ENCODE data around the gene PIPOX.

The PIPOX gene

GRCh38 chr17:29061036-29061435 lies 18.1 kb downstream of the PIPOX start:
- no peaks in the 10 kb centered on the region for H3K9me3 ChIP-seq (ENCODE audit: low read length)
- no peaks in the 10 kb centered on the region for H3K36me3 ChIP-seq (ENCODE audit: insufficient read depth, low read length)
- peaks cover 5% of the 10 kb centered on the region for H3K27me3 ChIP-seq (ENCODE audit: insufficient read depth, low read length)
- H3K9me2 ChIP-seq (ENCODE audit: low read depth, low read length), result no peaks in the 10 kb centered on the region
- no peak overlapping the region for H3K4me3 ChIP-seq (ENCODE audit: low read depth, low read length, poor library complexity, severe bottlenecking)
- no peak overlapping the region for H3K27ac ChIP-seq (ENCODE audit: low read depth, low read length, poor library complexity, severe bottlenecking)
- H4K20me1 ChIP-seq (ENCODE audit: insufficient read depth, low read length), result no peaks in the 10 kb centered on the region
- no peaks in the 10 kb centered on the region for H3K4me1 ChIP-seq (ENCODE audit: insufficient read depth, low read length, severe bottlenecking)
- H3K4me2 ChIP-seq (ENCODE audit: low read length), result no peak overlapping the region
- no peaks in the 10 kb centered on the region for H3K79me2 ChIP-seq (ENCODE audit: insufficient read depth, low read length)
- H3K9ac ChIP-seq (ENCODE audit: low read length), result no peak overlapping the region
- no peaks in the 10 kb centered on the region for H3F3A ChIP-seq (ENCODE audit: insufficient read depth, low read length)
- no peak for TF ChIP-seq CTCF (IDR thresholded peaks at IDR 0.05; ENCODE audit: low read length)
- TF ChIP-seq EZH2 (IDR thresholded peaks at IDR 0.05; ENCODE audit: borderline replicate concordance, low read length), result no peak
- H2AFZ ChIP-seq (ENCODE audit: low read length), result no peak overlapping the region

GRCh38 chr17:29062215-29062614 lies 19.3 kb downstream of the PIPOX start:
- no peak overlapping the region for H3K4me3 ChIP-seq (ENCODE audit: low read depth, low read length, poor library complexity, severe bottlenecking)
- H3F3A ChIP-seq (ENCODE audit: insufficient read depth, low read length), result no peaks in the 10 kb centered on the region
- H3K9me2 ChIP-seq (ENCODE audit: low read depth, low read length), result no peaks in the 10 kb centered on the region
- no peaks in the 10 kb centered on the region for H3K4me1 ChIP-seq (ENCODE audit: insufficient read depth, low read length, severe bottlenecking)
- TF ChIP-seq EZH2 (IDR thresholded peaks at IDR 0.05; ENCODE audit: borderline replicate concordance, low read length) (no peak), CTCF (IDR thresholded peaks at IDR 0.05; ENCODE audit: low read length) (no peak)
- no peak overlapping the region for H3K4me2 ChIP-seq (ENCODE audit: low read length)
- no peak overlapping the region for H2AFZ ChIP-seq (ENCODE audit: low read length)
- H3K9ac ChIP-seq (ENCODE audit: low read length), result no peak overlapping the region
- no peaks in the 10 kb centered on the region for H3K36me3 ChIP-seq (ENCODE audit: insufficient read depth, low read length)
- H3K27ac ChIP-seq (ENCODE audit: low read depth, low read length, poor library complexity, severe bottlenecking), result no peak overlapping the region
- no peaks in the 10 kb centered on the region for H3K9me3 ChIP-seq (ENCODE audit: low read length)
- H3K79me2 ChIP-seq (ENCODE audit: insufficient read depth, low read length), result no peaks in the 10 kb centered on the region
- no peaks in the 10 kb centered on the region for H4K20me1 ChIP-seq (ENCODE audit: insufficient read depth, low read length)
- H3K27me3 ChIP-seq (ENCODE audit: insufficient read depth, low read length), result peaks cover 5% of the 10 kb centered on the region

GRCh38 chr17:29063992-29064391 lies 21.1 kb downstream of the PIPOX start:
- H3K9me2 ChIP-seq (ENCODE audit: low read depth, low read length), result no peaks in the 10 kb centered on the region
- no peaks in the 10 kb centered on the region for H4K20me1 ChIP-seq (ENCODE audit: insufficient read depth, low read length)
- H2AFZ ChIP-seq (ENCODE audit: low read length), result no peak overlapping the region
- no peak overlapping the region for H3K9ac ChIP-seq (ENCODE audit: low read length)
- no peaks in the 10 kb centered on the region for H3K79me2 ChIP-seq (ENCODE audit: insufficient read depth, low read length)
- no peak overlapping the region for H3K27ac ChIP-seq (ENCODE audit: low read depth, low read length, poor library complexity, severe bottlenecking)
- no peaks in the 10 kb centered on the region for H3F3A ChIP-seq (ENCODE audit: insufficient read depth, low read length)
- no peaks in the 10 kb centered on the region for H3K36me3 ChIP-seq (ENCODE audit: insufficient read depth, low read length)
- peaks cover 5% of the 10 kb centered on the region; the same call in 1 of the 2 replicates for H3K27me3 ChIP-seq (ENCODE audit: insufficient read depth, low read length)
- H3K4me2 ChIP-seq (ENCODE audit: low read length), result no peak overlapping the region
- H3K9me3 ChIP-seq (ENCODE audit: low read length), result no peaks in the 10 kb centered on the region
- no peaks in the 10 kb centered on the region for H3K4me1 ChIP-seq (ENCODE audit: insufficient read depth, low read length, severe bottlenecking)
- TF ChIP-seq EZH2 (IDR thresholded peaks at IDR 0.05; ENCODE audit: borderline replicate concordance, low read length) (no peak), CTCF (IDR thresholded peaks at IDR 0.05; ENCODE audit: low read length) (no peak)
- no peak overlapping the region for H3K4me3 ChIP-seq (ENCODE audit: low read depth, low read length, poor library complexity, severe bottlenecking)
